Peyer's patch (tissue), 4 donors: Measurements from ENCODE around the gene FDXACB1. TPM values are rescaled to one million over a fixed set of nuclear protein-coding genes. Genes with fewer than 3 reads are reported as not detected.

Experiments used
- DNase-seq, 3 donors: peaks; one replicate each; pipeline ENCODE4 v3.0.0-alpha.2; 2017 to 2019
- H3K27ac ChIP-seq, 4 donors: fragments of 200-600 bp; sonication (generic); one replicate each; pipeline ENCODE4 v1.5.1; 2016 to 2019
- H3K27me3 ChIP-seq, 2 donors: fragments of 200-600 bp; sonication (generic); one replicate each; pipeline ENCODE4 v1.5.1; 2019
- H3K36me3 ChIP-seq, 3 donors: fragments of 200-600 bp; sonication (generic); one replicate each; pipeline ENCODE4 v1.5.1; 2016 to 2019
- H3K4me1 ChIP-seq, 4 donors: fragments of 200-600 bp; sonication (generic); one replicate each; pipeline ENCODE4 v1.5.1; 2016 to 2019
- H3K4me3 ChIP-seq, 4 donors: fragments of 200-600 bp; sonication (generic); 1 replicate in 3 of 4; 2 replicates in 1 of 4; pipeline ENCODE4 v1.5.1; 2016 to 2019; ENCODE audit warnings: mild to moderate bottlenecking in 1 of 4
- H3K9me3 ChIP-seq, 4 donors: fragments of 200-600 bp; sonication (generic); one replicate each; pipeline ENCODE4 v1.5.1; 2016 to 2019; ENCODE audit warnings: mild to moderate bottlenecking in 1 of 4
- CTCF ChIP-seq, 6 experiments: fragments of 450-650 bp in 4 of 6; fragments of 200-600 bp in 2 of 6; sonication (generic) in 1 of 6; IDR thresholded peaks; one replicate each; pipeline ENCODE4 v1.5.1; 2017 to 2019; ENCODE audit warnings: antibody characterized with exemption in 6 of 6, mild to moderate bottlenecking in 3 of 6, moderate library complexity in 1 of 6
- POLR2A ChIP-seq, 2 donors: fragments of 450-650 bp; IDR thresholded peaks; one replicate each; pipeline ENCODE4 v1.5.1; 2017; ENCODE audit warnings: antibody characterized with exemption in 2 of 2, mild to moderate bottlenecking in 2 of 2, moderate library complexity in 2 of 2
- total RNA-seq, 4 donors: library from RNA; depleted of rRNA; stranded (reverse); fragments of >200 nt; gene quantifications; one replicate each; pipeline ENCODE4 v1.1.0, GENCODE V29; 2016

Gene FDXACB1
- 1 to 10 TPM in 2 of 4 donors, under 1 TPM in 2; 0.53 to 1.7 (median 1.1) TPM for total RNA-seq

- Histone ChIP-seq H3K27me3 (no peaks in the 10 kb centered on the region), H3K36me3 (no peaks in the 10 kb centered on the region), H3K9me3 (no peaks in the 10 kb centered on the region), H3K4me3 (peak within 1 kb of the TSS; percentile 60 to 77 (median 68)), H3K27ac (peak within 1 kb of the TSS; percentile 89 to 97 (median 94)), H3K4me1 (peaks cover 0 to 4% (median 2%) of the 10 kb centered on the region in 4 donors)
- DNase-seq = peak; percentile 95 to 98 (median 97)
- peak; percentile 20 to 42 for TF ChIP-seq POLR2A (IDR thresholded peaks at IDR 0.05)
- TF ChIP-seq CTCF (IDR thresholded peaks at IDR 0.05) = peak; percentile 94 to 99 (median 97)
Measured at GRCh38 chr11:111878849-111879636, at the start of gene FDXACB1, which contains the start of gene CFAP68. Gene FDXACB1, minus strand, starts transcription at chr11:111879165. Its CDS starts 33 bp downstream, at chr11:111879132. Gene CFAP68, plus strand, starts transcription at chr11:111879541. Its CDS starts 20 bp downstream, at chr11:111879561.

GRCh38 chr11:111926505-111927391 lies 47.8 kb upstream of the FDXACB1 start:
- Histone ChIP-seq H3K27ac (peak overlapping the region; percentile 68 to 94 (median 80)), H3K4me1 (peaks cover 0 to 16% (median 5%) of the 10 kb centered on the region in 4 donors), H3K4me3 (peak overlapping the region; percentile 26 to 55 (median 46)), H3K27me3 (no peaks in the 10 kb centered on the region), H3K9me3 (no peaks in the 10 kb centered on the region), H3K36me3 (no peaks in the 10 kb centered on the region)
- peak; percentile 95 to 98 (median 98) for DNase-seq
- TF ChIP-seq POLR2A (IDR thresholded peaks at IDR 0.05) (peak in 1 of 2 donors; percentile 52), CTCF (IDR thresholded peaks at IDR 0.05) (peak in 2 of 6 experiments; percentile 23 to 31)

DNA sequence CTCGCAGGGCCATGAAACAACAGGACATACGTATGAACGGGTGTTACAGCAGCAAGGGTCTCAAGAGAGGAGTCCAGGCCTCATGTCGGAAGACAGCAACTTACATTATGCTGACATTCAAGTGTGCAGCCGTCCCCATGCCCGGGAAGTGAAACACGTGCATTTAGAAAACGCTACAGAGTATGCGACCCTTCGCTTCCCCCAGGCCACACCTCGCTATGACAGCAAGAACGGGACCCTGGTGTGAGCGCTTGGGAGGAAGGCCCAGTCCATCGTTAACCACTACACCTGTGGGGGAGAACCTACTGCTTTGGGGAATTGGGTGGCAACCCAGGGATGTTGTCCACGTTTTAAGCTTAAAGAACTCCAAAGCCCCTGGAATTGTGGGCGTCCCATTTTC lies 47.0 kb upstream of the FDXACB1 start:
- DNase-seq = no peak
- Histone ChIP-seq H3K36me3 (no peaks in the 10 kb centered on the region), H3K9me3 (no peaks in the 10 kb centered on the region), H3K4me1 (peaks cover 0 to 12% (median 5%) of the 10 kb centered on the region in 4 donors), H3K27ac (peak overlapping the region in 3 of 4 donors; percentile 78 to 94 (median 82)), H3K27me3 (no peaks in the 10 kb centered on the region), H3K4me3 (no peak overlapping the region)
- TF ChIP-seq CTCF (IDR thresholded peaks at IDR 0.05) (no peak), POLR2A (IDR thresholded peaks at IDR 0.05) (no peak)

DNA sequence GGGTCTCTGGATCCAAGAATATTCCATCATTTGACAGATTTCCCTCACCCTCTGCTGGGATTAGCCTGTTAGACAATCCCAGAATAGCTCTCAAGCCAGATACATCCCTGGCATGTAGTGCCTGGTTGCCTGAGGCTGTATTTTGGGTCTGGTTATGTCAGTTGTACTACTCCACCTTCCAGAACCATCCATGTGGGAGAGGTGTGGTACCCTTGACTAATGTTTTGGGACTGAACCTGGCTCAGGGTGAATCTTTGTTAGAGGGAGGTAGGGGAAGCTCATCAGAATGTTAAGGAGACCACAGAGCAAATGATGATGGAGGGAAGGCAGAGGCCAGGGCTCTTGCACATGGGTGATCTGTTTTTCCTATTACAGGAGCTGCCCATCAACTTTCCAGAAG lies 45.0 kb upstream of the FDXACB1 start:
- H3K36me3 ChIP-seq = no peaks in the 10 kb centered on the region
- peak overlapping the region in 3 of 4 donors; percentile 11 to 74 (median 47) for H3K27ac ChIP-seq
- H3K4me1 ChIP-seq = peaks cover 0 to 12% (median 5%) of the 10 kb centered on the region in 4 donors
- H3K4me3 ChIP-seq = no peak overlapping the region
- H3K27me3 ChIP-seq = no peaks in the 10 kb centered on the region
- no peak for TF ChIP-seq POLR2A (IDR thresholded peaks at IDR 0.05)
- TF ChIP-seq CTCF (IDR thresholded peaks at IDR 0.05) = no peak
- no peak for DNase-seq
- H3K9me3 ChIP-seq = no peaks in the 10 kb centered on the region

DNA sequence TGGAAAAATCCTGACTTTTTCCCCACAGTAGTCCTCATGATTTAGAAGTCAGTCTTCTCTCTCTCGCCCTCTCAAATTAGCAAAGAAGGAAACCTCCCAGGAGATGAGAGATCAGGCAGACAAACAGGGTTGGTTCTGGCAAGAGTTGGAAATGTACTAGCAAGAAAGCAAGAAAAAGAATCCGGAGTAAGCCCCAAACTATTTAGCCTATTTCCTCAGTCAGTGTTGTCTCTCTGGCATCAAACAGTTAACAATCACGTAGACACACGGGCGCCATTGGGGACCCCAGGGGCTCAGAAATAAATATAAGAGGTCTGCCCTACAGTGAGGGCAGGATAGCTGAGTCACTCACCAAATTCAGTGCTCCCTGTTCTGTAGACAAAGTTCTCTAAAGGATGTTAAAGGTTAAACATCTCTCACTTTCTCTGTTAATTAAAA lies 44.4 kb upstream of the FDXACB1 start:
- DNase-seq = no peak
- Histone ChIP-seq H3K36me3 (no peaks in the 10 kb centered on the region), H3K27me3 (no peaks in the 10 kb centered on the region), H3K4me1 (peaks cover 0 to 14% (median 5%) of the 10 kb centered on the region in 4 donors), H3K9me3 (no peaks in the 10 kb centered on the region), H3K27ac (peak overlapping the region in 3 of 4 donors; percentile 11 to 74 (median 47)), H3K4me3 (no peak overlapping the region)
- TF ChIP-seq CTCF (IDR thresholded peaks at IDR 0.05) (no peak), POLR2A (IDR thresholded peaks at IDR 0.05) (no peak)
